Fibroblast of the conjunctiva (primary cell): ENCODE results near the gene PRKCE.

Experiments
- DNase-seq: peaks from one replicate; pipeline ENCODE4 v3.0.0-alpha.2; 2010; ENCODE audit warnings: low read depth

PRKCE gene

GRCh38 chr2:45728458-45728942 is 77.0 kb downstream of the PRKCE start:
- no peak for DNase-seq

GRCh38 chr2:45729753-45730512 is 78.5 kb downstream of the PRKCE start:
- no peak for DNase-seq

GRCh38 chr2:45731141-45731540 is 79.7 kb downstream of the PRKCE start:
- no peak for DNase-seq

- no peak for DNase-seq
Observed at GRCh38 chr2:45732436-45732835, 81.0 kb downstream of the PRKCE start.

- DNase-seq: no peak
Observed at GRCh38 chr2:45732946-45733345, 81.5 kb downstream of the PRKCE start.

- no peak for DNase-seq
Observed at GRCh38 chr2:45734336-45734735, 82.9 kb downstream of the PRKCE start.

GRCh38 chr2:45734952-45735351 is 83.5 kb downstream of the PRKCE start:
- peak; percentile 32 for DNase-seq

- no peak for DNase-seq
Observed at GRCh38 chr2:45736757-45737704, 85.6 kb downstream of the PRKCE start.

- DNase-seq: no peak
Observed at GRCh38 chr2:45739796-45740485, 88.5 kb downstream of the PRKCE start.

GRCh38 chr2:45741161-45741850 is 89.8 kb downstream of the PRKCE start:
- peak; percentile 26 for DNase-seq

GRCh38 chr2:45743531-45744396 is 92.3 kb downstream of the PRKCE start:
- DNase-seq: peak; percentile 65

GRCh38 chr2:45745231-45745630 is 93.8 kb downstream of the PRKCE start:
- no peak for DNase-seq

GRCh38 chr2:45746888-45747287 is 95.4 kb downstream of the PRKCE start:
- DNase-seq: no peak

GRCh38 chr2:45747363-45747762 is 95.9 kb downstream of the PRKCE start:
- no peak for DNase-seq

GRCh38 chr2:45748239-45748638 is 96.8 kb downstream of the PRKCE start:
- peak; percentile 94 for DNase-seq

- DNase-seq: no peak
Observed at GRCh38 chr2:45750001-45750400, 98.5 kb downstream of the PRKCE start.

- DNase-seq: no peak
Observed at GRCh38 chr2:45750484-45750883, 99.0 kb downstream of the PRKCE start.

GRCh38 chr2:45753381-45753780 is 101.9 kb downstream of the PRKCE start:
- DNase-seq: no peak

GRCh38 chr2:45754131-45755010 is 102.9 kb downstream of the PRKCE start:
- DNase-seq: no peak
